GM10248 (cell line): ENCODE data around the gene NFAM1.

Source experiments
- CTCF ChIA-PET: fragments of 300-600 bp; sonication (Branson Sonifier 250); formaldehyde crosslinking; extraction: SDS; loops from one replicate; lab custom pipeline; 2021; ENCODE audit warnings: antibody characterized with exemption; lab: Yijun Ruan, JAX
- POLR2A ChIA-PET: fragments of 350-650 bp; sonication (Branson Sonifier 250); formaldehyde crosslinking; extraction: SDS; loops from one replicate; lab custom pipeline; 2020; ENCODE audit warnings: antibody characterized with exemption; lab: Yijun Ruan, JAX
- DNase-seq: peaks from one replicate; pipeline ENCODE4 v3.0.0; 2012; ENCODE audit errors: extremely low spot score
- TF ChIP-seq, protein P1 (sequence below): IDR thresholded peaks from 2 replicates; pipeline ENCODE4 v1.5.1; 2012; ENCODE audit warnings: mild to moderate bottlenecking, low read depth; ENCODE audit errors: extremely low read depth, missing control alignments, control extremely low read depth

Gene NFAM1

GRCh38 chr22:42396621-42397331 is 35.4 kb downstream of the NFAM1 start:
- peak; percentile 55 for DNase-seq
- ChIA-PET POLR2A (no interaction called here), CTCF (interaction anchor here (1.2 kb wide), 1 partner anchor 47 kb away, joined by 9 read pairs; no protein-coding TSS in a partner anchor)
- TF ChIP-seq, protein P1, sequence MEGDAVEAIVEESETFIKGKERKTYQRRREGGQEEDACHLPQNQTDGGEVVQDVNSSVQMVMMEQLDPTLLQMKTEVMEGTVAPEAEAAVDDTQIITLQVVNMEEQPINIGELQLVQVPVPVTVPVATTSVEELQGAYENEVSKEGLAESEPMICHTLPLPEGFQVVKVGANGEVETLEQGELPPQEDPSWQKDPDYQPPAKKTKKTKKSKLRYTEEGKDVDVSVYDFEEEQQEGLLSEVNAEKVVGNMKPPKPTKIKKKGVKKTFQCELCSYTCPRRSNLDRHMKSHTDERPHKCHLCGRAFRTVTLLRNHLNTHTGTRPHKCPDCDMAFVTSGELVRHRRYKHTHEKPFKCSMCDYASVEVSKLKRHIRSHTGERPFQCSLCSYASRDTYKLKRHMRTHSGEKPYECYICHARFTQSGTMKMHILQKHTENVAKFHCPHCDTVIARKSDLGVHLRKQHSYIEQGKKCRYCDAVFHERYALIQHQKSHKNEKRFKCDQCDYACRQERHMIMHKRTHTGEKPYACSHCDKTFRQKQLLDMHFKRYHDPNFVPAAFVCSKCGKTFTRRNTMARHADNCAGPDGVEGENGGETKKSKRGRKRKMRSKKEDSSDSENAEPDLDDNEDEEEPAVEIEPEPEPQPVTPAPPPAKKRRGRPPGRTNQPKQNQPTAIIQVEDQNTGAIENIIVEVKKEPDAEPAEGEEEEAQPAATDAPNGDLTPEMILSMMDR: peak; percentile 15

- ChIA-PET CTCF (interaction anchor here (0.7 to 1.5 kb wide), 2 partner anchors 18 to 55 kb away, joined by 3 read pairs; no protein-coding TSS in a partner anchor), POLR2A (no interaction called here)
- no peak for DNase-seq
- TF ChIP-seq, protein P1: no peak
These were observed 43.1 kb downstream of the NFAM1 start for GRCh38 chr22:42389143-42389542.

- ChIA-PET CTCF (no interaction called here), POLR2A (no interaction called here)
- TF ChIP-seq, protein P1: no peak
- DNase-seq: no peak
These were observed 43.9 kb downstream of the NFAM1 start for GRCh38 chr22:42388130-42388797.

DNA sequence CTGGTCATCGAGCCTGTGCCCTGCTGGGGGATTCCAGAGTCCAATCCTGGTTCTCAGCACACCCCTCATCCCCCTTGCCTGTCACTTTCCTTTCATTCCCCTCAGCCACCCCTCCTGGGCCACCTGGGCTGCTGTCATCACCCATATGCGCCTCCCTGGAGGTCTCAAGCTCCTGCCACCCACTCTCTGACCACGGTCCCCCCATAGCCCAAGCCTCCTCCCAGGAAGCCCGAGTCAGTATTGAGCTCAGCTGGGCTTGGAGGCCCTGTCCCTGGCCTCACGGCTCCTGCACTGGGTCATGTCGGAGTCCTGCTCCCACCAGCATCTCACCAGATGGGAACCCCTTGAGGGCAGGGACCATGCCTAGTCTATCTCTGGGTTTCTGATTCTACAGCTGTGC is 44.6 kb downstream of the NFAM1 start:
- CTCF ChIA-PET: no interaction called here
- POLR2A ChIA-PET: no interaction called here
- DNase-seq: no peak
- TF ChIP-seq, protein P1: no peak

DNA sequence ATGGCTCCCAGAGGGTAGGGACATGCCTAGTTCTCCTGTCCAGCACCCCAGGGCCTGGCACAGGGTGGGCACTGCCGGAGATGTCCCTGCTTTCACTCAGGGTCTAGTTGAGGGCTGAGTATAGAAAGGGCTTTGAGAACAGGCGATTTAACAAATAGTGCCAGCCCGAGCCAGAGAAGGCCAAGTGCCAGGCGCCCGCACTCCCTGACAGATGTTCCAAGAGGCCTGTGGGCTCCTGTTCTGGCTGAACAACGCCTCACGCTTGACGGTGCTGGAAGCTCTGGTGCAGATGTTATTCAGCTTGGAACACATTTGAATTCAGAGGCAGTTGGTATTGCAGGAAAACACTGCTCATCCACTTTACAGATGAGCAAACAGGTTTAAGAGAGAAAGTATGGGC is 46.5 kb downstream of the NFAM1 start:
- CTCF ChIA-PET: interaction anchor here (0.6 kb wide), 1 partner anchor 37 kb away, joined by 3 read pairs; no protein-coding TSS in a partner anchor
- no peak for DNase-seq
- TF ChIP-seq, protein P1: no peak

DNA sequence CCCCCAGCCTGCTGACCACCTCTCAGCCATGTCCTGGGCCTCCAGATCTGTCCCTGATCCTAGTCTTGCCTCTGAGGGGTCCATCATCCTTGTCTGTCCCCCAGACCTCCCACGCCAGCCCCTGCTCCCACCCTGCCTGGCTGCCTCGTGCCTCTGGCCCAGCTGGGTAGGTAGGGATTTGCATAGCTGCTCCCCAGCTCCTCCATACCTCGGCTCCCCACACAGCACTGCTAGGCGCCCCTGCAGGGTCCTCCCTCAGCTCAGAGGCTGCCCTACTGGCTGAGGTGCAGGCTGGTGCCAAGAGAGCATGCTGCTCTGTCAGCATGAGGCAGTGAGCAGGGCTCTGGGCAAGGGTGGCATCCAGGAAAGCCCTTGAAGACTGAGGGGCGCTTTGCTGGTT is 47.7 kb downstream of the NFAM1 start:
- ChIA-PET CTCF (interaction anchor here (1.3 kb wide), 1 partner anchor 24 kb away, joined by 3 read pairs; no protein-coding TSS in a partner anchor), POLR2A (interaction anchor here (0.5 kb wide), 1 partner anchor 455 kb away, joined by 3 read pairs; no protein-coding TSS in a partner anchor)
- DNase-seq: no peak
- TF ChIP-seq, protein P1: no peak

More for the DNA sequence above, 46.5 kb downstream of the NFAM1 start:
- POLR2A ChIA-PET: no interaction called here
